Glutamatergic neuron (in vitro differentiated cells): ENCODE measurements around the gene CTXND2. TPM values are rescaled to one million over a fixed set of nuclear protein-coding genes. Genes with fewer than 3 reads are reported as not detected.
"Not testable (repeated sequence)": the region's sequence is repeated elsewhere in the genome, so short reads cannot be mapped to it uniquely, and the experiment has no call there.

Experiments used
- DNase-seq: peaks from one replicate; pipeline ENCODE4 v3.0.0; 2022
- H3K27ac Mint-ChIP-seq: one replicate; pipeline ENCODE4 v1.8.0; 2020; ENCODE audit warnings: mild to moderate bottlenecking, mixed read lengths, inconsistent platforms; ENCODE audit not compliant: unreplicated experiment
- H3K27me3 Mint-ChIP-seq: one replicate; pipeline ENCODE4 v1.8.0; 2020; ENCODE audit warnings: mild to moderate bottlenecking, moderate library complexity, mixed read lengths, inconsistent platforms; ENCODE audit not compliant: unreplicated experiment
- H3K36me3 Mint-ChIP-seq: one replicate; pipeline ENCODE4 v1.8.0; 2020; ENCODE audit warnings: mild to moderate bottlenecking, mixed read lengths, inconsistent platforms; ENCODE audit not compliant: unreplicated experiment
- H3K4me1 Mint-ChIP-seq: one replicate; pipeline ENCODE4 v1.8.0; 2020; ENCODE audit warnings: mild to moderate bottlenecking, low read depth, mixed read lengths, inconsistent platforms; ENCODE audit not compliant: unreplicated experiment
- H3K4me3 Mint-ChIP-seq: one replicate; pipeline ENCODE4 v1.8.0; 2020; ENCODE audit warnings: mild to moderate bottlenecking, mixed read lengths, inconsistent platforms; ENCODE audit not compliant: unreplicated experiment
- H3K9me3 Mint-ChIP-seq: one replicate; pipeline ENCODE4 v1.8.0; 2020; ENCODE audit warnings: mild to moderate bottlenecking, moderate library complexity, mixed read lengths, inconsistent platforms; ENCODE audit not compliant: unreplicated experiment
- CTCF ChIP-seq: fragments of 200-600 bp; sonication (generic); IDR thresholded peaks from one replicate; pipeline ENCODE4 v1.5.0; 2021; ENCODE audit not compliant: partially characterized antibody, unreplicated experiment
- long read RNA-seq: library from polyadenylated mRNA; unstranded; transcript quantifications from one replicate; pipeline ENCODE4 v2.0.0, GENCODE V29; 2020; ENCODE audit not compliant: unreplicated experiment
- total RNA-seq: library from RNA; stranded (reverse); fragmentation: NEBNext Ultra II Directional; extraction: Animal tissue kit (Norgen Biotek cat#: 25700); gene quantifications from one replicate; pipeline ENCODE4 v1.2.1, GENCODE V29; 2021; ENCODE audit not compliant: unreplicated experiment

The CTXND2 gene
- not detected for total RNA-seq
- long read RNA-seq = 0 reads

DNA sequence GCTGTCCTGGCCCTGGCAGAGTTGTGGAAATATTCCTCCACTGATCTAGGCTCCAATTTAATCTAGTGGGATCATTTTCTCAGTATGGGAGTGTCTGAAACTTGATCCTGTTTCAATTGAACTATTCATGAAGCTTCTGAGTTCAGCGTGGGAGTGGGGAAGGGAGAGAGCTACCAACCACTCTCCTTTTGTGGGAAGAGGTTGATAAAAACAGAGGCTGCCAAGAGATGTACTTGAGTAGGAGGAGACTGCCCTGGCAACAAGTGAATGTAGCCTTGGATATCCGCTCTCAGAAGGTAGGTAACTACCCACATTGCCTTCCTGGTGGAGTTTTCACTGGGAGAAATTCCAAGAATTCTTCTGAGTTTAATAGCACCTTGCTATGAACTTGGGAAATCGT is at the start of gene CTXND2:
CTXND2 (plus strand) TSS at position 119 of the 400 bp plus-strand sequence. CDS start 25,179 bp downstream, outside the sequence.
- Mint-ChIP-seq H3K36me3 (no peaks in the 10 kb centered on the region), H3K9me3 (peaks cover 2% of the 10 kb centered on the region), H3K4me1 (no peaks in the 10 kb centered on the region), H3K27ac (no peak within 1 kb of the TSS), H3K4me3 (no peak within 1 kb of the TSS), H3K27me3 (no peaks in the 10 kb centered on the region)
- DNase-seq = no peak
- TF ChIP-seq CTCF = no peak

- not testable (repeated sequence) for H3K27ac Mint-ChIP-seq, DNase-seq, H3K27me3 Mint-ChIP-seq, H3K4me3 Mint-ChIP-seq, H3K4me1 Mint-ChIP-seq, H3K9me3 Mint-ChIP-seq, H3K36me3 Mint-ChIP-seq
These were observed 46.1 kb upstream of the CTXND2 start for GRCh38 chr1:150840850-150841249.

GRCh38 chr1:150841626-150842025 is 45.3 kb upstream of the CTXND2 start:
- Mint-ChIP-seq H3K27me3 (no peaks in the 10 kb centered on the region), H3K4me3 (no peak overlapping the region), H3K9me3 (peaks cover 4% of the 10 kb centered on the region), H3K27ac (no peak overlapping the region), H3K36me3 (no peaks in the 10 kb centered on the region), H3K4me1 (no peaks in the 10 kb centered on the region)
- DNase-seq = no peak
- TF ChIP-seq CTCF = no peak

GRCh38 chr1:150842343-150842742 is 44.6 kb upstream of the CTXND2 start:
- TF ChIP-seq CTCF = no peak
- no peaks in the 10 kb centered on the region for H3K4me1 Mint-ChIP-seq
- no peaks in the 10 kb centered on the region for H3K27me3 Mint-ChIP-seq
- no peak overlapping the region for H3K27ac Mint-ChIP-seq
- no peak for DNase-seq
- H3K4me3 Mint-ChIP-seq = no peak overlapping the region
- no peaks in the 10 kb centered on the region for H3K36me3 Mint-ChIP-seq
- H3K9me3 Mint-ChIP-seq = peaks cover 2% of the 10 kb centered on the region

- Mint-ChIP-seq H3K9me3 (no peaks in the 10 kb centered on the region), H3K36me3 (no peaks in the 10 kb centered on the region), H3K4me1 (no peaks in the 10 kb centered on the region), H3K27me3 (no peaks in the 10 kb centered on the region), H3K4me3 (no peak overlapping the region), H3K27ac (no peak overlapping the region)
- DNase-seq = no peak
- no peak for TF ChIP-seq CTCF
These were observed 44.0 kb upstream of the CTXND2 start for GRCh38 chr1:150842964-150843363.

GRCh38 chr1:150843474-150843873 is 43.5 kb upstream of the CTXND2 start:
- H3K4me1 Mint-ChIP-seq = no peaks in the 10 kb centered on the region
- no peak overlapping the region for H3K4me3 Mint-ChIP-seq
- no peak overlapping the region for H3K27ac Mint-ChIP-seq
- H3K36me3 Mint-ChIP-seq = no peaks in the 10 kb centered on the region
- no peak for TF ChIP-seq CTCF
- DNase-seq = no peak
- H3K27me3 Mint-ChIP-seq = no peaks in the 10 kb centered on the region
- no peaks in the 10 kb centered on the region for H3K9me3 Mint-ChIP-seq
